SK-N-SH (cell line): ENCODE data around the gene NAP1L1.

ENCODE experiments used
- CTCF ChIP-seq: fragments of 200-600 bp; sonication (generic); IDR thresholded peaks from 2 replicates; pipeline ENCODE4 v1.6.1; 2017; ENCODE audit warnings: antibody characterized with exemption, mild to moderate bottlenecking, moderate library complexity
- EP300 ChIP-seq, 2 experiments: IDR thresholded peaks; 2 replicates each; pipeline versions ENCODE4 v1.4.0 to v1.6.1; 2012; ENCODE audit warnings: borderline replicate concordance in 1 of 2, low read depth in 1 of 2, low read length in 1 of 2
- FOXJ3 ChIP-seq: sonication (generic); formaldehyde crosslinking; IDR thresholded peaks from 2 replicates; pipeline ENCODE4 v1.5.1; 2020; ENCODE audit warnings: mild to moderate bottlenecking, missing genetic modification reagents
- GABPA ChIP-seq: IDR thresholded peaks from 2 replicates; pipeline ENCODE4 v1.4.0; 2012; ENCODE audit warnings: low read depth, mild to moderate bottlenecking
- GATA2 ChIP-seq: sonication (generic); formaldehyde crosslinking; IDR thresholded peaks from 2 replicates; pipeline ENCODE4 v1.5.0; 2020; ENCODE audit warnings: mild to moderate bottlenecking, missing genetic modification reagents
- MAX ChIP-seq: IDR thresholded peaks from 2 replicates; pipeline ENCODE4 v1.4.0; 2012; ENCODE audit warnings: low read depth
- NRF1 ChIP-seq: IDR thresholded peaks from 2 replicates; pipeline ENCODE4 v1.6.1; 2012; ENCODE audit warnings: low read depth, mild to moderate bottlenecking, low read length
- REST ChIP-seq: IDR thresholded peaks from 2 replicates; pipeline ENCODE4 v1.6.1; 2012; ENCODE audit warnings: mild to moderate bottlenecking, low read depth, low read length, moderate library complexity
- RFX5 ChIP-seq: IDR thresholded peaks from 2 replicates; pipeline ENCODE4 v1.6.1; 2012; ENCODE audit warnings: mild to moderate bottlenecking, improper control_type of control experiment, low read length
- SIN3A ChIP-seq: IDR thresholded peaks from 2 replicates; pipeline ENCODE4 v1.6.1; 2012; ENCODE audit warnings: low read depth, mild to moderate bottlenecking, low read length, moderate library complexity, borderline replicate concordance
- TAF1 ChIP-seq: IDR thresholded peaks from 2 replicates; pipeline ENCODE4 v1.6.1; 2012; ENCODE audit warnings: low read depth, mild to moderate bottlenecking, low read length, moderate library complexity, borderline replicate concordance
- TEAD4 ChIP-seq: IDR thresholded peaks from 2 replicates; pipeline ENCODE4 v1.4.0; 2012; ENCODE audit warnings: mild to moderate bottlenecking, borderline replicate concordance; ENCODE audit not compliant: insufficient read depth
- USF2 ChIP-seq: fragments of 150-350 bp; IDR thresholded peaks from 2 replicates; pipeline ENCODE4 v1.6.1; 2017; ENCODE audit warnings: antibody characterized with exemption, low read length, low read depth, borderline replicate concordance

- TF ChIP-seq CTCF (no peak), EP300 (IDR thresholded peaks at IDR 0.05; ENCODE audit: borderline replicate concordance in 1 of 2, low read depth in 1 of 2, low read length in 1 of 2) (peak in 1 of 2 experiments; percentile 28; a peak in 1 of 4 replicates), REST (peak; percentile 18; the same call in 1 of the 2 replicates), SIN3A (peak; percentile 93), FOXJ3 (CRISPR knock-in tag) (no peak), NRF1 (peak; percentile 70), MAX (peak; percentile 91), TEAD4 (peak; percentile 66; the same call in 1 of the 2 replicates), RFX5 (no peak), GATA2 (no peak), GABPA (0 out of 2 replicates have a peak, but pooled peaks have one; percentile 6), TAF1 (peak; percentile 89), USF2 (no peak)
Measured at GRCh38 chr12:76083904-76084862, at the start of gene NAP1L1.
